ENCODE results near the gene ATF4. TPM values are rescaled to one million over a fixed set of nuclear protein-coding genes. Genes with fewer than 3 reads are reported as not detected.
A peak's percentile ranks its signal among the peaks of the same experiment; 100 is the strongest.

ATF4 gene
- total and polyA plus RNA-seq, 2 of the 13 experiments (the other 11 are each of a cell fraction or from before 2014, with no cell fraction given), result 486 to 1,297 TPM

GRCh38 chr22:39519681-39520225, 609 bp upstream of the ATF4 start (continued):
- TF ChIP-seq ZNF589 (CRISPR knock-in tag; conservative IDR thresholded peaks at IDR 0.05) (no peak), ZNF414 (CRISPR knock-in tag; IDR thresholded peaks at IDR 0.05) (no peak), RXRB (CRISPR knock-in tag; IDR thresholded peaks at IDR 0.05; ENCODE audit: borderline replicate concordance) (0 out of 2 replicates have a peak, but pooled peaks have one; percentile 7), KDM6A (CRISPR knock-in tag; IDR thresholded peaks at IDR 0.05; ENCODE audit: low read depth) (no peak), CEBPB (IDR thresholded peaks at IDR 0.05; ENCODE audit: borderline replicate concordance, low read depth, low read length) (no peak), NFRKB (IDR thresholded peaks at IDR 0.05) (no peak), MATR3 (CRISPR knock-in tag; IDR thresholded peaks at IDR 0.05) (no peak), SP2 (CRISPR knock-in tag; IDR thresholded peaks at IDR 0.05) (peak; percentile 86), HDAC6 (IDR thresholded peaks at IDR 0.05; ENCODE audit: low read depth, low read length) (no peak), ZC3H4 (CRISPR knock-in tag; IDR thresholded peaks at IDR 0.05; ENCODE audit: borderline replicate concordance) (no peak), IKZF1 (IDR thresholded peaks at IDR 0.05) (no peak), ZFP82 (CRISPR knock-in tag; IDR thresholded peaks at IDR 0.05; ENCODE audit: borderline replicate concordance) (no peak), TARDBP (CRISPR knock-in tag; IDR thresholded peaks at IDR 0.05) (no peak), ARNTL (CRISPR knock-in tag; IDR thresholded peaks at IDR 0.05) (no peak), SAFB2 (CRISPR knock-in tag; IDR thresholded peaks at IDR 0.05; ENCODE audit: borderline replicate concordance, low read depth) (no peak), PHF20 (CRISPR knock-in tag; IDR thresholded peaks at IDR 0.05) (no peak; the same call in 1 of the 2 replicates), ZNF883 (CRISPR knock-in tag; IDR thresholded peaks at IDR 0.05; ENCODE audit: not compliant biosample characterization) (peak; percentile 65)
- TF ChIP-seq, protein P1, sequence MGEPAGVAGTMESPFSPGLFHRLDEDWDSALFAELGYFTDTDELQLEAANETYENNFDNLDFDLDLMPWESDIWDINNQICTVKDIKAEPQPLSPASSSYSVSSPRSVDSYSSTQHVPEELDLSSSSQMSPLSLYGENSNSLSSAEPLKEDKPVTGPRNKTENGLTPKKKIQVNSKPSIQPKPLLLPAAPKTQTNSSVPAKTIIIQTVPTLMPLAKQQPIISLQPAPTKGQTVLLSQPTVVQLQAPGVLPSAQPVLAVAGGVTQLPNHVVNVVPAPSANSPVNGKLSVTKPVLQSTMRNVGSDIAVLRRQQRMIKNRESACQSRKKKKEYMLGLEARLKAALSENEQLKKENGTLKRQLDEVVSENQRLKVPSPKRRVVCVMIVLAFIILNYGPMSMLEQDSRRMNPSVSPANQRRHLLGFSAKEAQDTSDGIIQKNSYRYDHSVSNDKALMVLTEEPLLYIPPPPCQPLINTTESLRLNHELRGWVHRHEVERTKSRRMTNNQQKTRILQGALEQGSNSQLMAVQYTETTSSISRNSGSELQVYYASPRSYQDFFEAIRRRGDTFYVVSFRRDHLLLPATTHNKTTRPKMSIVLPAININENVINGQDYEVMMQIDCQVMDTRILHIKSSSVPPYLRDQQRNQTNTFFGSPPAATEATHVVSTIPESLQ (CRISPR knock-in tag; conservative IDR thresholded peaks at IDR 0.05), result no peak
- TF ChIP-seq, protein P2, sequence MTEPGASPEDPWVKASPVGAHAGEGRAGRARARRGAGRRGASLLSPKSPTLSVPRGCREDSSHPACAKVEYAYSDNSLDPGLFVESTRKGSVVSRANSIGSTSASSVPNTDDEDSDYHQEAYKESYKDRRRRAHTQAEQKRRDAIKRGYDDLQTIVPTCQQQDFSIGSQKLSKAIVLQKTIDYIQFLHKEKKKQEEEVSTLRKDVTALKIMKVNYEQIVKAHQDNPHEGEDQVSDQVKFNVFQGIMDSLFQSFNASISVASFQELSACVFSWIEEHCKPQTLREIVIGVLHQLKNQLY (CRISPR knock-in tag; IDR thresholded peaks at IDR 0.05), result no peak
- TF ChIP-seq, protein P3, sequence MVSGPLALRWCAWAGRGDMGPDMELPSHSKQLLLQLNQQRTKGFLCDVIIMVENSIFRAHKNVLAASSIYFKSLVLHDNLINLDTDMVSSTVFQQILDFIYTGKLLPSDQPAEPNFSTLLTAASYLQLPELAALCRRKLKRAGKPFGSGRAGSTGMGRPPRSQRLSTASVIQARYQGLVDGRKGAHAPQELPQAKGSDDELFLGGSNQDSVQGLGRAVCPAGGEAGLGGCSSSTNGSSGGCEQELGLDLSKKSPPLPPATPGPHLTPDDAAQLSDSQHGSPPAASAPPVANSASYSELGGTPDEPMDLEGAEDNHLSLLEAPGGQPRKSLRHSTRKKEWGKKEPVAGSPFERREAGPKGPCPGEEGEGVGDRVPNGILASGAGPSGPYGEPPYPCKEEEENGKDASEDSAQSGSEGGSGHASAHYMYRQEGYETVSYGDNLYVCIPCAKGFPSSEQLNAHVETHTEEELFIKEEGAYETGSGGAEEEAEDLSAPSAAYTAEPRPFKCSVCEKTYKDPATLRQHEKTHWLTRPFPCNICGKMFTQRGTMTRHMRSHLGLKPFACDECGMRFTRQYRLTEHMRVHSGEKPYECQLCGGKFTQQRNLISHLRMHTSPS (CRISPR knock-in tag; IDR thresholded peaks at IDR 0.05; ENCODE audit: low read depth), result no peak
- TF ChIP-seq, protein P4, sequence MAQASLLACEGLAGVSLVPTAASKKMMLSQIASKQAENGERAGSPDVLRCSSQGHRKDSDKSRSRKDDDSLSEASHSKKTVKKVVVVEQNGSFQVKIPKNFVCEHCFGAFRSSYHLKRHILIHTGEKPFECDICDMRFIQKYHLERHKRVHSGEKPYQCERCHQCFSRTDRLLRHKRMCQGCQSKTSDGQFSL (CRISPR knock-in tag; IDR thresholded peaks at IDR 0.05), result no peak
- TF ChIP-seq, protein P5, sequence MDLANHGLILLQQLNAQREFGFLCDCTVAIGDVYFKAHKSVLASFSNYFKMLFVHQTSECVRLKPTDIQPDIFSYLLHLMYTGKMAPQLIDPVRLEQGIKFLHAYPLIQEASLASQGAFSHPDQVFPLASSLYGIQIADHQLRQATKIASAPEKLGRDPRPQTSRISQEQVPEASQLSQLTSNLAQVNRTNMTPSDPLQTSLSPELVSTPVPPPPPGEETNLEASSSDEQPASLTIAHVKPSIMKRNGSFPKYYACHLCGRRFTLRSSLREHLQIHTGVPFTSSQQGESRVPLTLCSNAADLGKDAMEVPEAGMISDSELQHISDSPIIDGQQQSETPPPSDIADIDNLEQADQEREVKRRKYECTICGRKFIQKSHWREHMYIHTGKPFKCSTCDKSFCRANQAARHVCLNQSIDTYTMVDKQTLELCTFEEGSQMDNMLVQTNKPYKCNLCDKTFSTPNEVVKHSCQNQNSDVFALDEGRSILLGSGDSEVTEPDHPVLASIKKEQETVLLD (CRISPR knock-in tag; IDR thresholded peaks at IDR 0.05; ENCODE audit: low read depth), result no peak
- TF ChIP-seq, protein P6, sequence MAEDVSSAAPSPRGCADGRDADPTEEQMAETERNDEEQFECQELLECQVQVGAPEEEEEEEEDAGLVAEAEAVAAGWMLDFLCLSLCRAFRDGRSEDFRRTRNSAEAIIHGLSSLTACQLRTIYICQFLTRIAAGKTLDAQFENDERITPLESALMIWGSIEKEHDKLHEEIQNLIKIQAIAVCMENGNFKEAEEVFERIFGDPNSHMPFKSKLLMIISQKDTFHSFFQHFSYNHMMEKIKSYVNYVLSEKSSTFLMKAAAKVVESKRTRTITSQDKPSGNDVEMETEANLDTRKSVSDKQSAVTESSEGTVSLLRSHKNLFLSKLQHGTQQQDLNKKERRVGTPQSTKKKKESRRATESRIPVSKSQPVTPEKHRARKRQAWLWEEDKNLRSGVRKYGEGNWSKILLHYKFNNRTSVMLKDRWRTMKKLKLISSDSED (CRISPR knock-in tag; IDR thresholded peaks at IDR 0.05), result no peak

All from HepG2 (cell line).